IMR-90 (cell line): Measurements from ENCODE around the gene SBF2. TPM values are rescaled to one million over a fixed set of nuclear protein-coding genes. Genes with fewer than 3 reads are reported as not detected.

Experiments used
- ATAC-seq: fragments of 200-7000 bp; cut with Tn5 transposase; 2 replicates; pipeline ENCODE4 v1.9.1; 2020; ENCODE audit warnings: low read depth, mild to moderate bottlenecking, moderate library complexity
- BruUV-seq: library from RNA; stranded (reverse); fragments of 400-500 nt; replicated peaks from 2 replicates; lab custom pipeline; 2021; lab: Mats Ljungman, UMichigan
- CTCF ChIA-PET: fragments of 300-600 bp; formaldehyde crosslinking; extraction: SDS; loops from one replicate; lab custom pipeline; 2021; ENCODE audit warnings: antibody characterized with exemption; lab: Yijun Ruan, JAX
- POLR2A ChIA-PET: fragments of 300-600 bp; sonication (Branson Sonifier 250); formaldehyde crosslinking; loops from one replicate; lab custom pipeline; 2022; ENCODE audit warnings: antibody characterized with exemption; ENCODE audit not compliant: unreplicated experiment; lab: Charles Lee
- DNase-seq: peaks from one replicate; pipeline ENCODE4 v3.0.0; 2013
- H2AFZ ChIP-seq: replicated peaks from 2 replicates; pipeline ENCODE3; 2013; ENCODE audit warnings: low read length, mild to moderate bottlenecking; ENCODE audit not compliant: poor library complexity
- H2AK5ac ChIP-seq: 2 replicates; pipeline ENCODE4 v1.6.1; 2013; ENCODE audit warnings: low read depth, low read length, inconsistent platforms
- H2AK9ac ChIP-seq: replicated peaks from 2 replicates; pipeline ENCODE3; 2013; ENCODE audit warnings: mild to moderate bottlenecking, low read depth, low read length, moderate library complexity; ENCODE audit not compliant: poor library complexity
- H2BK120ac ChIP-seq: 2 replicates; pipeline ENCODE4 v1.6.1; 2013; ENCODE audit warnings: low read depth, low read length, inconsistent platforms
- H2BK15ac ChIP-seq: 3 replicates; pipeline ENCODE4 v1.6.1; 2013; ENCODE audit warnings: low read depth, low read length, inconsistent platforms
- H2BK20ac ChIP-seq: 2 replicates; pipeline ENCODE4 v1.6.1; 2013; ENCODE audit warnings: low read depth, mild to moderate bottlenecking, inconsistent platforms, low read length, moderate library complexity
- H2BK5ac ChIP-seq: 2 replicates; pipeline ENCODE4 v1.6.1; 2013; ENCODE audit warnings: mild to moderate bottlenecking, low read depth, low read length, inconsistent platforms; ENCODE audit not compliant: poor library complexity, severe bottlenecking
- H3K14ac ChIP-seq: replicated peaks from 2 replicates; pipeline ENCODE4 v1.6.1; 2013; ENCODE audit warnings: low read depth, low read length, inconsistent platforms
- H3K18ac ChIP-seq: 2 replicates; pipeline ENCODE4 v1.6.1; 2013; ENCODE audit warnings: low read depth, low read length, control low read depth
- H3K23ac ChIP-seq: 2 replicates; pipeline ENCODE4 v1.6.1; 2013; ENCODE audit warnings: low read depth, low read length, inconsistent platforms
- H3K27ac ChIP-seq: 2 replicates; pipeline ENCODE4 v1.5.1; 2013; ENCODE audit warnings: mild to moderate bottlenecking, control low read depth, low read length; ENCODE audit not compliant: insufficient read depth
- H3K27me3 ChIP-seq: 2 replicates; pipeline ENCODE4 v1.6.1; 2013; ENCODE audit warnings: low read length; ENCODE audit not compliant: control insufficient read depth, insufficient read depth
- H3K36me3 ChIP-seq: 2 replicates; pipeline ENCODE4 v1.6.1; 2013; ENCODE audit warnings: low read length, mixed read lengths; ENCODE audit not compliant: control insufficient read depth, insufficient read depth
- H3K4ac ChIP-seq: 2 replicates; pipeline ENCODE4 v1.6.1; 2013; ENCODE audit warnings: low read depth, low read length, inconsistent platforms
- H3K4me1 ChIP-seq: 2 replicates; pipeline ENCODE4 v1.6.1; 2013; ENCODE audit warnings: low read length, mixed read lengths; ENCODE audit not compliant: control insufficient read depth, insufficient read depth
- H3K4me2 ChIP-seq: 2 replicates; pipeline ENCODE4 v1.6.1; 2013; ENCODE audit warnings: low read depth, mild to moderate bottlenecking, control low read depth, low read length, moderate library complexity
- H3K4me3 ChIP-seq: 2 replicates; pipeline ENCODE4 v1.5.1; 2013; ENCODE audit warnings: low read depth, mild to moderate bottlenecking, control low read depth, low read length, moderate library complexity; ENCODE audit not compliant: insufficient read depth
- H3K56ac ChIP-seq: 2 replicates; pipeline ENCODE4 v1.6.1; 2013; ENCODE audit warnings: low read length, inconsistent platforms; ENCODE audit not compliant: insufficient read depth; ENCODE audit errors: extremely low read depth
- H3K79me1 ChIP-seq, 2 experiments: 2 replicates each; pipeline ENCODE4 v1.6.1; 2013; ENCODE audit warnings: low read length in 2 of 2, inconsistent platforms in 1 of 2, low read depth in 1 of 2
- H3K9ac ChIP-seq: 2 replicates; pipeline ENCODE4 v1.6.1; 2013; ENCODE audit warnings: low read depth, low read length, control low read depth
- H3K9me1 ChIP-seq: 2 replicates; pipeline ENCODE4 v1.6.1; 2013; ENCODE audit warnings: low read length, inconsistent platforms; ENCODE audit not compliant: insufficient read depth
- H3K9me3 ChIP-seq: 2 replicates; pipeline ENCODE4 v1.6.1; 2013; ENCODE audit warnings: low read length; ENCODE audit not compliant: control insufficient read depth, insufficient read depth
- H4K20me1 ChIP-seq: 2 replicates; pipeline ENCODE4 v1.6.1; 2013; ENCODE audit warnings: low read length, inconsistent platforms; ENCODE audit not compliant: insufficient read depth
- H4K5ac ChIP-seq: 2 replicates; pipeline ENCODE4 v1.6.1; 2013; ENCODE audit warnings: mild to moderate bottlenecking, low read depth, low read length, control low read depth
- H4K8ac ChIP-seq, 2 experiments: 2 replicates each; pipeline ENCODE4 v1.6.1; 2013; ENCODE audit warnings: low read depth in 2 of 2, low read length in 2 of 2, control low read depth in 1 of 2, inconsistent platforms in 1 of 2
- H4K91ac ChIP-seq: 2 replicates; pipeline ENCODE4 v1.6.1; 2013; ENCODE audit warnings: low read depth, low read length, inconsistent platforms; ENCODE audit not compliant: insufficient read depth
- FOS ChIP-seq: fragments of 150-350 bp; IDR thresholded peaks from 2 replicates; pipeline ENCODE4 v1.6.1; 2016; ENCODE audit warnings: low read depth, low read length
- MXI1 ChIP-seq: IDR thresholded peaks from 2 replicates; pipeline ENCODE4 v1.6.1; 2012; ENCODE audit warnings: low read depth, mild to moderate bottlenecking, low read length, moderate library complexity, borderline replicate concordance
- POLR2A ChIP-seq: IDR thresholded peaks from 2 replicates; pipeline ENCODE4 v1.6.1; 2012; ENCODE audit warnings: mild to moderate bottlenecking, low read depth, low read length
- RAD21 ChIP-seq: IDR thresholded peaks from 2 replicates; pipeline ENCODE4 v1.6.1; 2012; ENCODE audit warnings: low read length, improper control_type of control experiment
- RCOR1 ChIP-seq: IDR thresholded peaks from 2 replicates; pipeline ENCODE4 v1.6.1; 2012; ENCODE audit warnings: mild to moderate bottlenecking, low read length, improper control_type of control experiment; ENCODE audit not compliant: insufficient replicate concordance
- RFX5 ChIP-seq: IDR thresholded peaks from 2 replicates; pipeline ENCODE4 v1.8.0; 2012; ENCODE audit warnings: low read depth, mild to moderate bottlenecking, low read length, moderate library complexity
- dilution Hi-C: fragments of 300-500 bp; cut with HindIII; formaldehyde crosslinking; loops from one replicate; pipeline ENCODE4 v1.14.3; 2018; ENCODE audit warnings: low sequenced_read_pairs; ENCODE audit not compliant: unreplicated experiment
- in situ Hi-C: fragments of 300-500 bp; cut with MboI; formaldehyde crosslinking; loops from 3 replicates; pipeline ENCODE4 v1.14.3; 2019; ENCODE audit warnings: low sequenced_read_pairs, inconsistent platforms, mixed read lengths
- intact Hi-C: fragments of 100-400 bp; cut with micrococcal nuclease; formaldehyde crosslinking; loops from 2 replicates; pipeline ENCODE4 v1.10.0; 2022
- polyA plus RNA-seq, 3 experiments: library from polyadenylated mRNA; depleted of rRNA; stranded (reverse); fragments of >200 nt; gene quantifications; 2 replicates each; pipeline ENCODE4 v1.2.3, GENCODE V29; 2012; ENCODE audit warnings: low replicate concordance in 1 of 3
- total RNA-seq: library from RNA; depleted of rRNA; stranded (reverse); fragments of >200 nt; gene quantifications from 2 replicates; pipeline ENCODE4 v1.2.3, GENCODE V29; 2012
- TF ChIP-seq, protein P1 (sequence below): fragments of 150-350 bp; IDR thresholded peaks from 2 replicates; pipeline ENCODE4 v1.6.1; 2017; ENCODE audit warnings: mild to moderate bottlenecking, antibody characterized with exemption, low read length, low read depth
- TF ChIP-seq, protein P2 (sequence below): conservative IDR thresholded peaks from 2 replicates; pipeline ENCODE4 v1.5.1; 2012; ENCODE audit warnings: mild to moderate bottlenecking, low read depth, low read length, improper control_type of control experiment

Gene SBF2
- total and polyA plus RNA-seq, 2 of the 4 experiments (the other 2 are of a cell fraction) = 23.8 to 51.8 TPM

DNA sequence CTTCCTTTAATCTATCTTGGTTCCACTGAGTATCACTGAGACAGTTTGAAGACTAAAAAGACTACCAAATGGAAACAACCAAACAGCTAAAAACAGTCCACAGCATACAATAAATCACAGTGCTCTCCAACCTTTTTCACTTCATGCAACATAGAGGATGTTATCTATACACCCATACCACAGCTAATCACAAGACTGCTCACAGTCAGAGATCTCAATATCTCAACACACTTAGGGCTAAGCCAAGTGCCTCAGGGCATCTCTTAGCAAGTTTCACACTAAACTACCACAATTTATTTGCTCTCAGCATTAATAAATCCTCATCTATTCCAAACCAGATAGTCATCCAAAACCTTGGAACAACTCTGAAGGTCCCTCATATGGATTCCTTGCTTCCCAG, 129.4 kb downstream of the SBF2 start:
- POLR2A ChIA-PET = no interaction called here
- TF ChIP-seq POLR2A = no peak
- TF ChIP-seq, protein P1, sequence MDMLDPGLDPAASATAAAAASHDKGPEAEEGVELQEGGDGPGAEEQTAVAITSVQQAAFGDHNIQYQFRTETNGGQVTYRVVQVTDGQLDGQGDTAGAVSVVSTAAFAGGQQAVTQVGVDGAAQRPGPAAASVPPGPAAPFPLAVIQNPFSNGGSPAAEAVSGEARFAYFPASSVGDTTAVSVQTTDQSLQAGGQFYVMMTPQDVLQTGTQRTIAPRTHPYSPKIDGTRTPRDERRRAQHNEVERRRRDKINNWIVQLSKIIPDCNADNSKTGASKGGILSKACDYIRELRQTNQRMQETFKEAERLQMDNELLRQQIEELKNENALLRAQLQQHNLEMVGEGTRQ = no peak
- TF ChIP-seq, protein P2, sequence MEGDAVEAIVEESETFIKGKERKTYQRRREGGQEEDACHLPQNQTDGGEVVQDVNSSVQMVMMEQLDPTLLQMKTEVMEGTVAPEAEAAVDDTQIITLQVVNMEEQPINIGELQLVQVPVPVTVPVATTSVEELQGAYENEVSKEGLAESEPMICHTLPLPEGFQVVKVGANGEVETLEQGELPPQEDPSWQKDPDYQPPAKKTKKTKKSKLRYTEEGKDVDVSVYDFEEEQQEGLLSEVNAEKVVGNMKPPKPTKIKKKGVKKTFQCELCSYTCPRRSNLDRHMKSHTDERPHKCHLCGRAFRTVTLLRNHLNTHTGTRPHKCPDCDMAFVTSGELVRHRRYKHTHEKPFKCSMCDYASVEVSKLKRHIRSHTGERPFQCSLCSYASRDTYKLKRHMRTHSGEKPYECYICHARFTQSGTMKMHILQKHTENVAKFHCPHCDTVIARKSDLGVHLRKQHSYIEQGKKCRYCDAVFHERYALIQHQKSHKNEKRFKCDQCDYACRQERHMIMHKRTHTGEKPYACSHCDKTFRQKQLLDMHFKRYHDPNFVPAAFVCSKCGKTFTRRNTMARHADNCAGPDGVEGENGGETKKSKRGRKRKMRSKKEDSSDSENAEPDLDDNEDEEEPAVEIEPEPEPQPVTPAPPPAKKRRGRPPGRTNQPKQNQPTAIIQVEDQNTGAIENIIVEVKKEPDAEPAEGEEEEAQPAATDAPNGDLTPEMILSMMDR = no peak
- TF ChIP-seq RCOR1 = no peak
- TF ChIP-seq MXI1 = no peak
- TF ChIP-seq FOS = no peak
- no peak for TF ChIP-seq RFX5
- no peak for TF ChIP-seq RAD21
- no peak overlapping the region for H3K9ac ChIP-seq
- no peak overlapping the region for H3K14ac ChIP-seq
- dilution Hi-C loops (no loop called here), intact Hi-C loops (no loop called here), in situ Hi-C loops (no loop called here)
- no peak overlapping the region for H3K23ac ChIP-seq
- no peak overlapping the region for H3K18ac ChIP-seq
- H2AK9ac ChIP-seq = no peak overlapping the region
- no peaks in the 10 kb centered on the region for H3K9me1 ChIP-seq
- no peak overlapping the region for H2BK15ac ChIP-seq
- H2BK20ac ChIP-seq = no peak overlapping the region
- H3K4me2 ChIP-seq = no peak overlapping the region
- no peak overlapping the region for H2AK5ac ChIP-seq
- H3K9me3 ChIP-seq = no peaks in the 10 kb centered on the region
- H3K4me1 ChIP-seq = peaks cover 3% of the 10 kb centered on the region
- H3K27me3 ChIP-seq = no peaks in the 10 kb centered on the region
- no peak overlapping the region for H4K8ac ChIP-seq
- no peak overlapping the region for H3K4me3 ChIP-seq
- CTCF ChIA-PET = interaction anchor here (1.1 kb wide), 1 partner anchor 17 kb away, joined by 3 read pairs; no protein-coding TSS in a partner anchor
- H3K56ac ChIP-seq = no peak overlapping the region
- peaks cover 13 to 57% of the 10 kb centered on the region in 2 experiments for H3K79me1 ChIP-seq
- no peak overlapping the region for H2AFZ ChIP-seq
- no peak overlapping the region for H2BK120ac ChIP-seq
- no TSS peak for BruUV-seq
- 0 out of 2 replicates have a peak, but pooled peaks have one; percentile 24 for ATAC-seq
- no peaks in the 10 kb centered on the region for H3K36me3 ChIP-seq
- no peak overlapping the region for H4K5ac ChIP-seq
- no peak overlapping the region for H3K4ac ChIP-seq
- no peak overlapping the region for H4K91ac ChIP-seq
- peaks cover 10% of the 10 kb centered on the region; the same call in 1 of the 2 replicates for H4K20me1 ChIP-seq
- H3K27ac ChIP-seq = no peak overlapping the region
- peak; percentile 4 for DNase-seq
- H2BK5ac ChIP-seq = no peak overlapping the region
